ENCODE measurements around the gene ATP13A3. TPM values are rescaled to one million over a fixed set of nuclear protein-coding genes. Genes with fewer than 3 reads are reported as not detected.
A peak's percentile ranks its signal among the peaks of the same experiment; 100 is the strongest.
"Not testable (repeated sequence)": the region's sequence is repeated elsewhere in the genome, so short reads cannot be mapped to it uniquely, and the experiment has no call there.

The ATP13A3 gene
- total and polyA plus RNA-seq, 12 donors, result 17.6 to 111 (median 63.3) TPM

GRCh38 chr3:194485881-194486539 is 792 bp downstream of the ATP13A3 start:
- no peaks in the 10 kb centered on the region for H3K9me3 ChIP-seq (replicated peaks in 1 of 3)
- H3K4me1 ChIP-seq (replicated peaks in 1 of 2), result peaks cover 19 to 55% of the 10 kb centered on the region in 2 donors
- H3K36me3 ChIP-seq (replicated peaks in 1 of 2), result no peaks in the 10 kb centered on the region
- peak overlapping the region; percentile 54 to 98 (median 90) for H3K27ac ChIP-seq
- DNase-seq, result peak; percentile 35 to 66 (median 50)
- no peaks in the 10 kb centered on the region for H3K27me3 ChIP-seq
- 0 to 2% (median 1%) methylated on average over 4 to 42 of the region's 42 CpGs for WGBS, 4 donors
- intact Hi-C loops (cut with DNase I), result loop anchor here in 1 of 2 donors (5.0 kb wide), 1 partner anchor 36 kb away; no protein-coding TSS in a partner anchor
- peak overlapping the region; percentile 36 to 69 (median 46) for H3K4me3 ChIP-seq
- TF ChIP-seq POLR2A (IDR thresholded peaks at IDR 0.05), result peak in 1 of 2 donors; percentile 44
- TF ChIP-seq CTCF (IDR thresholded peaks at IDR 0.05), result peak in 2 of 6 experiments; percentile 29 to 33

- 10 to 14% (median 12%) methylated on average over 6 of the region's 6 CpGs for WGBS, 4 donors
- Histone ChIP-seq H3K9me3 (replicated peaks in 1 of 3) (no peaks in the 10 kb centered on the region), H3K4me3 (peak overlapping the region in 3 of 4 donors; percentile 36 to 69 (median 36)), H3K36me3 (replicated peaks in 1 of 2) (no peaks in the 10 kb centered on the region), H3K27ac (peak overlapping the region; percentile 54 to 98 (median 90)), H3K4me1 (replicated peaks in 1 of 2) (peaks cover 19 to 60% of the 10 kb centered on the region in 2 donors), H3K27me3 (no peaks in the 10 kb centered on the region)
- TF ChIP-seq CTCF (IDR thresholded peaks at IDR 0.05) (no peak), POLR2A (IDR thresholded peaks at IDR 0.05) (peak in 1 of 2 donors; percentile 38)
- intact Hi-C loops (cut with DNase I), result loop anchor here in 1 of 2 donors (5.0 kb wide), 1 partner anchor 37 kb away; no protein-coding TSS in a partner anchor
- no peak for DNase-seq
These were observed 1.3 kb downstream of the ATP13A3 start for GRCh38 chr3:194485468-194485880.

GRCh38 chr3:194484614-194485013 is 2.2 kb downstream of the ATP13A3 start:
- TF ChIP-seq CTCF (IDR thresholded peaks at IDR 0.05) (no peak), POLR2A (IDR thresholded peaks at IDR 0.05) (no peak)
- Histone ChIP-seq H3K4me3 (no peak overlapping the region), H3K9me3 (replicated peaks in 1 of 3) (no peaks in the 10 kb centered on the region), H3K27ac (no peak overlapping the region), H3K27me3 (no peaks in the 10 kb centered on the region), H3K4me1 (replicated peaks in 1 of 2) (peaks cover 19 to 64% of the 10 kb centered on the region in 2 donors), H3K36me3 (replicated peaks in 1 of 2) (no peaks in the 10 kb centered on the region)
- WGBS, 4 donors, result 90 to 94% (median 93%) methylated on average over 12 of the region's 12 CpGs
- no peak for DNase-seq
- intact Hi-C loops (cut with DNase I), result loop anchor here in 1 of 2 donors (5.0 kb wide), 1 partner anchor 38 kb away; no protein-coding TSS in a partner anchor

GRCh38 chr3:194483850-194484249 is 3.0 kb downstream of the ATP13A3 start:
- TF ChIP-seq POLR2A (IDR thresholded peaks at IDR 0.05) (no peak), CTCF (IDR thresholded peaks at IDR 0.05) (no peak)
- intact Hi-C loops (cut with DNase I), result no loop called here
- no peak overlapping the region for H3K27ac ChIP-seq
- H3K27me3 ChIP-seq, result no peaks in the 10 kb centered on the region
- H3K4me1 ChIP-seq (replicated peaks in 1 of 2), result peaks cover 19 to 59% of the 10 kb centered on the region in 2 donors
- H3K36me3 ChIP-seq (replicated peaks in 1 of 2), result no peaks in the 10 kb centered on the region
- no peaks in the 10 kb centered on the region for H3K9me3 ChIP-seq (replicated peaks in 1 of 3)
- WGBS, 4 donors, result 95 to 100% (median 97%) methylated on average over 1 of the region's 1 CpG
- H3K4me3 ChIP-seq, result no peak overlapping the region
- no peak for DNase-seq

GRCh38 chr3:194482830-194483229 is 4.0 kb downstream of the ATP13A3 start:
- H3K9me3 ChIP-seq (replicated peaks in 1 of 3); H3K36me3 ChIP-seq (replicated peaks in 1 of 2); DNase-seq; H3K4me3 ChIP-seq; intact Hi-C loops (cut with DNase I); H3K27me3 ChIP-seq; H3K27ac ChIP-seq: not testable (repeated sequence)
- peaks cover 17 to 58% of the 10 kb centered on the region in 2 donors for H3K4me1 ChIP-seq (replicated peaks in 1 of 2)
- WGBS, 4 donors, result 76 to 82% (median 79%) methylated on average over 13 of the region's 13 CpGs
